ENCODE data around the gene FUBP1.

DNA sequence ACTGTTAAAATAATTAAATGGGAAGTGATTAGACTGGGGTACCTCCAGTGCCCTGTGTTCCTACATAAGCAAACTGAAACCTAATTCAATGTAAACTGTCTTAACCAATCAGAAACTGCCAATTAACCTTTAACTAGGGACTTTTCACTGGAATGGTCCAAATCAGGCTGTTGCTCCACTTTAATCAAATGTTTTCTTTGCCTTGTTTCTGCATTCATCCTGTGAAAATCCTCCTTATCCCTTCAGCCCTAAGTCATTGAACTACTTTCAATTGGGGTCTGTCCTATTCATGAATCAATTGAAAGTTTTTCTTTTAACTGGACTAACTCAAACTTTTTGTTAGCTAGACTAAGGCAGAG, 5.1 kb upstream of the FUBP1 start:
- TF ChIP-seq CTCF (IDR thresholded peaks at IDR 0.05): no peak
- no peak for TF ChIP-seq POLR2AphosphoS5 (IDR thresholded peaks at IDR 0.05)
